ENCODE data around the gene TSPAN3.

GRCh38 chr15:77107068-77107467 is 36.2 kb upstream of the TSPAN3 start:
- no peak for TF ChIP-seq CTCF (IDR thresholded peaks at IDR 0.05; ENCODE audit: insufficient read depth, low read length, poor library complexity, severe bottlenecking)
- no peak for TF ChIP-seq EZH2phosphoT487 (conservative IDR thresholded peaks at IDR 0.05; ENCODE audit: low read length)
